Endothelial cell of umbilical vein (primary cell): ENCODE measurements around the gene NIPBL. TPM values are rescaled to one million over a fixed set of nuclear protein-coding genes. Genes with fewer than 3 reads are reported as not detected.

Source experiments
- BruUV-seq: library from RNA; stranded (reverse); fragments of 400-500 nt; replicated peaks from 2 replicates; lab custom pipeline; 2021; lab: Mats Ljungman, UMichigan
- CTCF ChIA-PET: fragments of 300-600, 350-600 bp; sonication (Branson Sonifier 250); formaldehyde crosslinking; loops from one replicate; lab custom pipeline; 2021; ENCODE audit warnings: antibody characterized with exemption, inconsistent platforms; lab: Charles Lee
- POLR2A ChIA-PET: fragments of 300-600, 350-600 bp; sonication (Branson Sonifier 250); formaldehyde crosslinking; loops from one replicate; lab custom pipeline; 2021; ENCODE audit warnings: antibody characterized with exemption, inconsistent platforms; lab: Charles Lee
- DNase-seq: peaks from one replicate; pipeline ENCODE4 v3.0.0-alpha.2; 2011; ENCODE audit warnings: low read depth, low spot score
- FAIRE-seq: peaks from 2 replicates; lab custom pipeline; 2011; peaks lifted over from hg19 to GRCh38; lab: Jason Lieb, UNC
- H2AFZ ChIP-seq: 2 replicates; pipeline ENCODE4 v1.6.0; 2012; ENCODE audit warnings: low read depth, low read length, control low read depth, inconsistent platforms
- H3K27ac ChIP-seq: 2 replicates; pipeline ENCODE4 v1.5.1; 2011; ENCODE audit warnings: low read depth, mild to moderate bottlenecking, control low read depth, low read length, moderate library complexity; ENCODE audit not compliant: insufficient read depth
- H3K27me3 ChIP-seq, 2 experiments: 2 replicates each; pipeline versions ENCODE4 v1.6.0 to v1.6.1; 2011; ENCODE audit warnings: low read length in 2 of 2, mixed read lengths in 1 of 2; ENCODE audit not compliant: control insufficient read depth in 2 of 2, insufficient read depth in 2 of 2
- H3K36me3 ChIP-seq, 2 experiments: 2 replicates in 1 of 2; 3 replicates in 1 of 2; pipeline ENCODE4 v1.5.1; 2011; ENCODE audit warnings: low read length in 2 of 2, mild to moderate bottlenecking in 1 of 2, moderate library complexity in 1 of 2; ENCODE audit not compliant: control insufficient read depth in 2 of 2, insufficient read depth in 2 of 2; ENCODE audit errors: extremely low read depth in 1 of 2
- H3K4me1 ChIP-seq: 3 replicates; pipeline ENCODE4 v1.5.1; 2011; ENCODE audit warnings: mild to moderate bottlenecking, low read length; ENCODE audit not compliant: control insufficient read depth, insufficient read depth; ENCODE audit errors: extremely low read depth
- H3K4me2 ChIP-seq: 2 replicates; pipeline ENCODE4 v1.6.1; 2011; ENCODE audit warnings: low read length, control low read depth, mixed read lengths; ENCODE audit not compliant: insufficient read depth
- H3K4me3 ChIP-seq, 3 experiments: fragments of 200-600 bp in 1 of 3; sonication (generic), shearing (Covaris generic) in 1 of 3; replicated peaks in 1 of 3; 2 replicates each; pipeline ENCODE4 v1.5.1; 2011 to 2016; ENCODE audit warnings: control low read depth in 3 of 3, low read length in 3 of 3, mild to moderate bottlenecking in 2 of 3, inconsistent platforms in 1 of 3, low read depth in 1 of 3, moderate library complexity in 1 of 3; ENCODE audit not compliant: insufficient read depth in 1 of 3
- H3K79me2 ChIP-seq: 2 replicates; pipeline ENCODE4 v1.6.0; 2012; ENCODE audit warnings: low read length, inconsistent platforms; ENCODE audit not compliant: control insufficient read depth, insufficient read depth
- H3K9ac ChIP-seq: replicated peaks from 2 replicates; pipeline ENCODE3; 2011; ENCODE audit warnings: low read length, control low read depth; ENCODE audit not compliant: insufficient read depth; ENCODE audit errors: extremely low read depth
- H3K9me1 ChIP-seq: replicated peaks from 3 replicates; pipeline ENCODE4 v1.6.0; 2011; ENCODE audit warnings: mild to moderate bottlenecking, low read length; ENCODE audit not compliant: control insufficient read depth, insufficient read depth; ENCODE audit errors: extremely low read depth
- H3K9me3 ChIP-seq: replicated peaks from 2 replicates; pipeline ENCODE4 v1.5.1; 2012; ENCODE audit warnings: low read length, inconsistent platforms; ENCODE audit not compliant: control insufficient read depth, insufficient read depth
- H4K20me1 ChIP-seq: replicated peaks from 2 replicates; pipeline ENCODE3; 2011; ENCODE audit warnings: mild to moderate bottlenecking, low read length; ENCODE audit not compliant: control insufficient read depth, insufficient read depth; ENCODE audit errors: extremely low read depth
- EZH2 ChIP-seq: IDR thresholded peaks from 2 replicates; pipeline ENCODE4 v1.6.1; 2012; ENCODE audit warnings: borderline replicate concordance, low read depth, mild to moderate bottlenecking, moderate library complexity, low read length, inconsistent platforms; ENCODE audit not compliant: severe bottlenecking
- GATA2 ChIP-seq: IDR thresholded peaks from 2 replicates; pipeline ENCODE4 v1.7.0; 2011; ENCODE audit warnings: low read depth, mild to moderate bottlenecking, moderate library complexity, mixed read lengths, low read length; ENCODE audit not compliant: insufficient read length, insufficient read depth
- JUN ChIP-seq: IDR thresholded peaks from 2 replicates; pipeline ENCODE4 v1.6.1; 2011; ENCODE audit warnings: borderline replicate concordance, low read depth; ENCODE audit not compliant: insufficient read length, insufficient read depth
- POLR2AphosphoS5 ChIP-seq: IDR thresholded peaks from 2 replicates; pipeline ENCODE4 v1.6.1; 2012; ENCODE audit warnings: low read depth, mild to moderate bottlenecking, control low read depth, low read length, moderate library complexity; ENCODE audit not compliant: insufficient read depth
- dilution Hi-C: fragments of 300-500 bp; cut with MboI; formaldehyde crosslinking; loops from one replicate; pipeline ENCODE4 v1.15.0; 2019; ENCODE audit warnings: low sequenced_read_pairs; ENCODE audit not compliant: extremely low pct_ligation_motif_present
- intact Hi-C: fragments of 100-400 bp; cut with micrococcal nuclease; formaldehyde crosslinking; loops from one replicate; pipeline ENCODE4 v1.10.0; 2022
- polyA plus RNA-seq, 4 experiments: library from polyadenylated mRNA; depleted of rRNA in 3 of 4; stranded (reverse) in 3 of 4; unstranded in 1 of 4; fragments of >200 nt; gene quantifications; 2 replicates each; pipeline versions ENCODE4 v1.2.1 to v1.2.3, GENCODE V29; 2011 to 2012; ENCODE audit warnings: missing spikeins in 1 of 4
- total RNA-seq: library from RNA; stranded (reverse); gene quantifications from 2 replicates; pipeline ENCODE4 v1.2.3, GENCODE V29; 2021
- TF ChIP-seq, protein P1 (sequence below), 2 donors: IDR thresholded peaks; 1 replicate in 1 of 2; 2 replicates in 1 of 2; pipeline ENCODE4 v1.5.1; 2011; ENCODE audit warnings: low read length in 2 of 2, mild to moderate bottlenecking in 2 of 2, moderate library complexity in 2 of 2, control low read depth in 1 of 2, inconsistent platforms in 1 of 2, low read depth in 1 of 2; ENCODE audit not compliant: insufficient read depth in 1 of 2; ENCODE audit errors: extremely low read depth in 1 of 2
- TF ChIP-seq, protein P2 (sequence below): IDR thresholded peaks from 2 replicates; pipeline ENCODE4 v1.6.1; 2011; ENCODE audit not compliant: insufficient read depth, insufficient read length

Gene NIPBL
- total and polyA plus RNA-seq, 2 donors (not counting 3 experiments of a cell fraction or from before 2014, with no cell fraction given), result 15.5 to 50.7 TPM

DNA sequence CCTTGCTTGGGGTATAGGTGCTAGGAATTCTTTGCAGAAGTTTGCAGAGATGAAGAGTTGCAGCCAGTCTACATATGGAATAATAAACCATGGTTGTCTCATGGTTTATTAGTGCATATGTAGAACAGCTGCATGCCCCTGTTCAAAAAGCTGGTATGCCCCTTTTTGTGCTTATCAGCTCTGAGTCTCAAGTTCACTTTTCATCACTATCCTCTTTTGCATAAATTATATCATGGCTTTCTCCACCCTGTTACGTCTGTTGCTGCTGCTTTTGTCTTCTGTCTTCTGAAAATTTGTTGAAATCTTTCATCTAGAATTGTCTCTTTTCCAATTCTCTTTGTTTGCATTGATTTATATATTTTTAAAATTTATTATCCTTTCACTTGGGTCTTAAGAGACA is 200.6 kb downstream of the NIPBL start:
- H3K4me3 ChIP-seq, result no peak overlapping the region
- H4K20me1 ChIP-seq, result no peaks in the 10 kb centered on the region
- ChIA-PET POLR2A (no interaction called here), CTCF (no interaction called here)
- H2AFZ ChIP-seq, result no peak overlapping the region
- peaks cover 12% of the 10 kb centered on the region for H3K4me1 ChIP-seq
- H3K4me2 ChIP-seq, result no peak overlapping the region
- TF ChIP-seq JUN (no peak), EZH2 (no peak), POLR2AphosphoS5 (no peak), GATA2 (no peak)
- TF ChIP-seq, protein P1, sequence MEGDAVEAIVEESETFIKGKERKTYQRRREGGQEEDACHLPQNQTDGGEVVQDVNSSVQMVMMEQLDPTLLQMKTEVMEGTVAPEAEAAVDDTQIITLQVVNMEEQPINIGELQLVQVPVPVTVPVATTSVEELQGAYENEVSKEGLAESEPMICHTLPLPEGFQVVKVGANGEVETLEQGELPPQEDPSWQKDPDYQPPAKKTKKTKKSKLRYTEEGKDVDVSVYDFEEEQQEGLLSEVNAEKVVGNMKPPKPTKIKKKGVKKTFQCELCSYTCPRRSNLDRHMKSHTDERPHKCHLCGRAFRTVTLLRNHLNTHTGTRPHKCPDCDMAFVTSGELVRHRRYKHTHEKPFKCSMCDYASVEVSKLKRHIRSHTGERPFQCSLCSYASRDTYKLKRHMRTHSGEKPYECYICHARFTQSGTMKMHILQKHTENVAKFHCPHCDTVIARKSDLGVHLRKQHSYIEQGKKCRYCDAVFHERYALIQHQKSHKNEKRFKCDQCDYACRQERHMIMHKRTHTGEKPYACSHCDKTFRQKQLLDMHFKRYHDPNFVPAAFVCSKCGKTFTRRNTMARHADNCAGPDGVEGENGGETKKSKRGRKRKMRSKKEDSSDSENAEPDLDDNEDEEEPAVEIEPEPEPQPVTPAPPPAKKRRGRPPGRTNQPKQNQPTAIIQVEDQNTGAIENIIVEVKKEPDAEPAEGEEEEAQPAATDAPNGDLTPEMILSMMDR (IDR thresholded peaks at IDR 0.05; ENCODE audit: extremely low read depth in 1 of 2, insufficient read depth in 1 of 2, low read depth in 1 of 2, low read length in 2 of 2), result no peak
- TF ChIP-seq, protein P2, sequence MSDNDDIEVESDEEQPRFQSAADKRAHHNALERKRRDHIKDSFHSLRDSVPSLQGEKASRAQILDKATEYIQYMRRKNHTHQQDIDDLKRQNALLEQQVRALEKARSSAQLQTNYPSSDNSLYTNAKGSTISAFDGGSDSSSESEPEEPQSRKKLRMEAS, result no peak
- H3K79me2 ChIP-seq, result no peaks in the 10 kb centered on the region
- H3K27me3 ChIP-seq, result no peaks in the 10 kb centered on the region
- no peaks in the 10 kb centered on the region for H3K9me3 ChIP-seq
- intact Hi-C loops, result no loop called here
- dilution Hi-C loops, result no loop called here
- no peak overlapping the region for H3K9ac ChIP-seq
- no peak overlapping the region for H3K27ac ChIP-seq
- DNase-seq (no peak), FAIRE-seq (no peak)
- no peaks in the 10 kb centered on the region for H3K9me1 ChIP-seq
- H3K36me3 ChIP-seq, result no peaks in the 10 kb centered on the region
- BruUV-seq, result no TSS peak
